Lung (tissue), 12 donors: ENCODE measurements around the gene OSBPL6. TPM values are rescaled to one million over a fixed set of nuclear protein-coding genes. Genes with fewer than 3 reads are reported as not detected.
A peak's percentile ranks its signal among the peaks of the same experiment; 100 is the strongest.
"Not testable (repeated sequence)": the region's sequence is repeated elsewhere in the genome, so short reads cannot be mapped to it uniquely, and the experiment has no call there.

Source experiments
- ATAC-seq: fragments of 200-7000 bp; cut with Tn5 transposase; one replicate; pipeline ENCODE4 v1.9.1; 2020; ENCODE audit warnings: moderate number of reproducible peaks; ENCODE audit not compliant: insufficient read depth, low FRiP score
- DNase-seq, 3 donors: peaks; one replicate each; pipeline ENCODE4 v3.0.0-alpha.2; 2013 to 2017
- H3K27ac ChIP-seq, 2 donors: one replicate each; pipeline ENCODE4 v1.5.1; 2013; ENCODE audit warnings: mild to moderate bottlenecking in 2 of 2, moderate library complexity in 2 of 2, control low read depth in 1 of 2, inconsistent platforms in 1 of 2, low read depth in 1 of 2, low read length in 1 of 2
- H3K27me3 ChIP-seq, 3 donors: one replicate each; pipeline ENCODE4 v1.5.1; 2013; ENCODE audit warnings: low read length in 2 of 3; ENCODE audit not compliant: control insufficient read depth in 3 of 3, insufficient read depth in 3 of 3
- H3K36me3 ChIP-seq, 4 donors: one replicate each; pipeline ENCODE4 v1.5.1; 2013; ENCODE audit warnings: low read length in 4 of 4, mild to moderate bottlenecking in 1 of 4, moderate library complexity in 1 of 4; ENCODE audit not compliant: control insufficient read depth in 4 of 4, insufficient read depth in 4 of 4
- H3K4me1 ChIP-seq, 5 donors: one replicate each; pipeline ENCODE4 v1.5.1; 2013; ENCODE audit warnings: low read length in 5 of 5, mild to moderate bottlenecking in 2 of 5, moderate library complexity in 1 of 5; ENCODE audit not compliant: control insufficient read depth in 5 of 5, insufficient read depth in 5 of 5
- H3K4me3 ChIP-seq: one replicate; pipeline ENCODE4 v1.5.1; 2013; ENCODE audit warnings: mild to moderate bottlenecking, control low read depth, moderate library complexity
- H3K9ac ChIP-seq, 2 donors: one replicate each; pipeline ENCODE4 v1.5.1; 2013; ENCODE audit warnings: low read length in 2 of 2, control low read depth in 1 of 2; ENCODE audit not compliant: insufficient read depth in 1 of 2
- H3K9me3 ChIP-seq, 4 donors: one replicate each; pipeline ENCODE4 v1.5.1; 2013; ENCODE audit warnings: low read length in 3 of 4, mild to moderate bottlenecking in 1 of 4, moderate library complexity in 1 of 4; ENCODE audit not compliant: control insufficient read depth in 4 of 4, insufficient read depth in 3 of 4
- CTCF ChIP-seq: IDR thresholded peaks from 2 replicates; pipeline ENCODE4 v1.5.1; 2012; ENCODE audit warnings: mild to moderate bottlenecking; ENCODE audit errors: control extremely low read depth, extremely low read depth
- WGBS, 2 donors: extraction: QIAGEN DNeasy Blood & Tissue Kit; methylation state at CpG; one replicate each; pipeline ENCODE4 v1.1.7; 2013; 5-methylcytosine and 5-hydroxymethylcytosine counted together
- polyA plus RNA-seq, 2 donors: library from polyadenylated mRNA; stranded (reverse); fragments of 200-250 nt; gene quantifications; one replicate each; pipeline ENCODE4 v1.2.1, GENCODE V29; 2013
- total RNA-seq, 2 donors: library from RNA; depleted of rRNA in 1 of 2; stranded (reverse); fragments of >200 nt in 1 of 2; gene quantifications; one replicate each; pipeline ENCODE4 v1.2.1, GENCODE V29; 2014 to 2021
- donor health status: control.
- donor health status: control.
- donor health status: Bipolar disorder and iron deficiency.
- donor health status: healthy.
- donor health status: DM: yes; HTN: yes; CAD: no.

The OSBPL6 gene
- total and polyA plus RNA-seq, 4 donors = 1.9 to 23.5 (median 7.8) TPM

- Histone ChIP-seq H3K9ac (peak overlapping the region in 1 of 2 donors; percentile 30), H3K36me3 (no peaks in the 10 kb centered on the region), H3K9me3 (no peaks in the 10 kb centered on the region), H3K27ac (peak overlapping the region; percentile 83 to 91), H3K4me1 (peaks cover 0 to 14% (median 0%) of the 10 kb centered on the region in 5 donors), H3K27me3 (peaks cover 0 to 28% (median 9%) of the 10 kb centered on the region in 3 donors), H3K4me3 (peak overlapping the region; percentile 89)
- no peak for TF ChIP-seq CTCF
- peak; percentile 4 for ATAC-seq
- peak; percentile 65 to 67 (median 66) for DNase-seq
- 0 to 1% methylated on average over 69 to 83 of the region's 83 CpGs for WGBS, 2 donors
Measured at GRCh38 chr2:178194600-178195389, 483 bp downstream of the OSBPL6 start.

GRCh38 chr2:178195390-178196166 lies 1.3 kb downstream of the OSBPL6 start:
- ATAC-seq (no peak), DNase-seq (no peak)
- peak overlapping the region; percentile 89 for H3K4me3 ChIP-seq
- no peaks in the 10 kb centered on the region for H3K9me3 ChIP-seq
- H3K36me3 ChIP-seq = no peaks in the 10 kb centered on the region
- WGBS, 2 donors = 22 to 23% methylated on average over 14 of the region's 14 CpGs
- peak overlapping the region in 1 of 2 donors; percentile 30 for H3K9ac ChIP-seq
- H3K27me3 ChIP-seq = peaks cover 0 to 28% (median 9%) of the 10 kb centered on the region in 3 donors
- no peak overlapping the region for H3K27ac ChIP-seq
- peaks cover 0 to 14% (median 0%) of the 10 kb centered on the region in 5 donors for H3K4me1 ChIP-seq
- no peak for TF ChIP-seq CTCF

- ATAC-seq (no peak), DNase-seq (no peak)
- WGBS, 2 donors = 84 to 86% methylated on average over 1 of the region's 1 CpG
- peaks cover 0 to 16% (median 9%) of the 10 kb centered on the region in 3 donors for H3K27me3 ChIP-seq
- peaks cover 0 to 14% (median 0%) of the 10 kb centered on the region in 5 donors for H3K4me1 ChIP-seq
- no peak for TF ChIP-seq CTCF
- no peaks in the 10 kb centered on the region for H3K36me3 ChIP-seq
- H3K27ac ChIP-seq = no peak overlapping the region
- no peaks in the 10 kb centered on the region for H3K9me3 ChIP-seq
- H3K4me3 ChIP-seq = no peak overlapping the region
- H3K9ac ChIP-seq = no peak overlapping the region
Measured at GRCh38 chr2:178197791-178198190, 3.5 kb downstream of the OSBPL6 start.

GRCh38 chr2:178198441-178198840 lies 4.1 kb downstream of the OSBPL6 start:
- 94 to 95% methylated on average over 4 of the region's 4 CpGs for WGBS, 2 donors
- not testable (repeated sequence) for H3K9ac ChIP-seq, ATAC-seq, H3K27ac ChIP-seq, H3K36me3 ChIP-seq, H3K9me3 ChIP-seq, H3K4me3 ChIP-seq, DNase-seq
- Histone ChIP-seq H3K4me1 (peaks cover 0 to 10% (median 0%) of the 10 kb centered on the region in 5 donors), H3K27me3 (peaks cover 0 to 16% (median 9%) of the 10 kb centered on the region in 3 donors)
